AG10803 (cell line): Measurements from ENCODE around the gene PSMD5.

Experiments used
- DNase-seq: peaks from one replicate; pipeline ENCODE4 v3.0.0; 2010; ENCODE audit warnings: low read depth
- H3K4me3 ChIP-seq: 2 replicates; pipeline ENCODE4 v1.5.1; 2011; ENCODE audit warnings: mild to moderate bottlenecking, low read length, control low read depth
- CTCF ChIP-seq: conservative IDR thresholded peaks from 2 replicates; pipeline ENCODE4 v1.5.1; 2011; ENCODE audit warnings: mild to moderate bottlenecking, low read length, control low read depth, inconsistent platforms

Gene PSMD5

GRCh38 chr9:120886490-120886967, 43.8 kb upstream of the PSMD5 start:
- no peak overlapping the region for H3K4me3 ChIP-seq
- peak; percentile 80 for DNase-seq
- TF ChIP-seq CTCF = no peak

GRCh38 chr9:120885958-120886357, 43.2 kb upstream of the PSMD5 start:
- no peak overlapping the region for H3K4me3 ChIP-seq
- no peak for TF ChIP-seq CTCF
- DNase-seq = no peak

GRCh38 chr9:120885457-120885856, 42.7 kb upstream of the PSMD5 start:
- TF ChIP-seq CTCF = no peak
- DNase-seq = no peak
- H3K4me3 ChIP-seq = no peak overlapping the region

- no peak for DNase-seq
- TF ChIP-seq CTCF = no peak
- no peak overlapping the region for H3K4me3 ChIP-seq
These were observed 40.9 kb upstream of the PSMD5 start for GRCh38 chr9:120883608-120883996.

- no peak for DNase-seq
- no peak overlapping the region for H3K4me3 ChIP-seq
- no peak for TF ChIP-seq CTCF
These were observed 40.3 kb upstream of the PSMD5 start for GRCh38 chr9:120882935-120883607.

GRCh38 chr9:120879446-120879845, 36.7 kb upstream of the PSMD5 start:
- no peak for DNase-seq
- no peak overlapping the region for H3K4me3 ChIP-seq
- no peak for TF ChIP-seq CTCF
